GM12878 (cell line): ENCODE measurements around the gene CFL2. TPM values are rescaled to one million over a fixed set of nuclear protein-coding genes. Genes with fewer than 3 reads are reported as not detected.

Experiments
- ATF3 ChIP-seq: IDR thresholded peaks from 2 replicates; pipeline ENCODE4 v1.6.1; 2011; ENCODE audit warnings: low read depth, mild to moderate bottlenecking, low read length, moderate library complexity, borderline replicate concordance; ENCODE audit errors: extremely low read depth
- ATF7 ChIP-seq: fragments of 450-650 bp; IDR thresholded peaks from 2 replicates; pipeline ENCODE4 v1.6.1; 2016; ENCODE audit warnings: low read depth, mild to moderate bottlenecking
- BCLAF1 ChIP-seq: fragments of 450-650 bp; IDR thresholded peaks from 2 replicates; pipeline ENCODE4 v1.6.1; 2017; ENCODE audit warnings: antibody characterized with exemption, mild to moderate bottlenecking, moderate library complexity
- BHLHE40 ChIP-seq, 2 experiments: fragments of 450-650 bp in 1 of 2; IDR thresholded peaks; 2 replicates each; pipeline ENCODE4 v1.6.1; 2011 to 2017; ENCODE audit warnings: low read depth in 2 of 2, borderline replicate concordance in 1 of 2, improper control_type of control experiment in 1 of 2, low read length in 1 of 2, mild to moderate bottlenecking in 1 of 2
- EED ChIP-seq: sonication (generic); IDR thresholded peaks from 2 replicates; pipeline ENCODE4 v1.6.1; 2016; ENCODE audit warnings: antibody characterized with exemption, low read depth
- GABPA ChIP-seq: IDR thresholded peaks from 2 replicates; pipeline ENCODE4 v1.6.1; 2014; ENCODE audit warnings: antibody characterized with exemption, low read depth, mild to moderate bottlenecking, inconsistent platforms
- MYB ChIP-seq: fragments of 150-350 bp; IDR thresholded peaks from 2 replicates; pipeline ENCODE4 v1.6.1; 2014; ENCODE audit warnings: mild to moderate bottlenecking, low read depth, low read length, borderline replicate concordance
- NFIC ChIP-seq: IDR thresholded peaks from 2 replicates; pipeline ENCODE4 v1.6.1; 2012; ENCODE audit warnings: low read depth, mild to moderate bottlenecking, inconsistent platforms, low read length, moderate library complexity
- PBX3 ChIP-seq: IDR thresholded peaks from 2 replicates; pipeline ENCODE4 v1.6.1; 2011; ENCODE audit warnings: mild to moderate bottlenecking, low read depth, low read length, moderate library complexity; ENCODE audit not compliant: insufficient replicate concordance
- PRDM15 ChIP-seq: fragments of 450-650 bp; formaldehyde crosslinking; IDR thresholded peaks from 2 replicates; pipeline ENCODE4 v1.4.0; 2020; ENCODE audit warnings: mild to moderate bottlenecking, moderate library complexity
- SMC3 ChIP-seq: IDR thresholded peaks from 2 replicates; pipeline ENCODE4 v1.6.1; 2011; ENCODE audit warnings: low read length, improper control_type of control experiment, borderline replicate concordance
- STAT1 ChIP-seq: fragments of 450-650 bp; conservative IDR thresholded peaks from 2 replicates; pipeline ENCODE4 v1.6.1; 2014; ENCODE audit warnings: antibody characterized with exemption, mild to moderate bottlenecking
- SUPT20H ChIP-seq: IDR thresholded peaks from 2 replicates; pipeline ENCODE4 v1.6.1; 2011; ENCODE audit warnings: low read depth, mild to moderate bottlenecking, low read length, moderate library complexity, borderline replicate concordance; ENCODE audit not compliant: control insufficient read depth
- polyA plus RNA-seq, 11 experiments: library from polyadenylated mRNA; depleted of rRNA in 4 of 11; unstranded in 6 of 11; stranded (reverse) in 5 of 11; fragments of >200 nt; fragmentation: Nextera tagmentation in 4 of 11; fragmentation: Illumina TruSeq in 1 of 11; extraction: Ambion mirVana in 4 of 11; extraction: Trizol in 1 of 11; gene quantifications; 1 replicate in 1 of 11; 2 replicates in 10 of 11; pipeline versions ENCODE4 v1.2.1 to v1.2.3, GENCODE V29; 2011 to 2016; ENCODE audit warnings: inconsistent platforms in 2 of 11, missing spikeins in 2 of 11, low read depth in 1 of 11
- total RNA-seq, 4 experiments: library from RNA; depleted of rRNA in 3 of 4; stranded (reverse); fragments of >200 nt in 3 of 4; fragmentation: Illumina TruSeq in 1 of 4; extraction: Trizol in 1 of 4; gene quantifications; 2 replicates each; pipeline versions ENCODE4 v1.2.1 to v1.2.3, GENCODE V29; 2013 to 2021

CFL2 gene
- total and polyA plus RNA-seq, 10 of the 15 experiments (the other 5 are each of a cell fraction or from before 2014, with no cell fraction given), result 4.7 to 13.4 (median 8.4) TPM

- no peak for TF ChIP-seq BCLAF1
- no peak for TF ChIP-seq GABPA
- TF ChIP-seq PBX3, result no peak
- no peak for TF ChIP-seq PRDM15 (CRISPR knock-in tag)
- no peak for TF ChIP-seq SMC3
- TF ChIP-seq MYB, result no peak
- no peak for TF ChIP-seq SUPT20H
- peak; percentile 49 for TF ChIP-seq EED
- TF ChIP-seq STAT1, result no peak
- no peak for TF ChIP-seq BHLHE40 (IDR thresholded peaks at IDR 0.05; ENCODE audit: borderline replicate concordance in 1 of 2, low read depth in 2 of 2, low read length in 1 of 2)
- no peak for TF ChIP-seq ATF7
- TF ChIP-seq NFIC, result peak; percentile 48; the same call in 1 of the 2 replicates
- no peak for TF ChIP-seq ATF3
- TF ChIP-seq, all 136 proteins: peak for 8
Observed at GRCh38 chr14:34682787-34683321, 31.5 kb downstream of the CFL2 start (continued).
